Cardiac muscle cell (in vitro differentiated cells and primary cell): ENCODE data around the gene AIG1. TPM values are rescaled to one million over a fixed set of nuclear protein-coding genes. Genes with fewer than 3 reads are reported as not detected.

Source experiments
- DNase-seq, 2 donors: peaks; one replicate each; pipeline versions ENCODE4 v3.0.0 to v3.0.0-alpha.2; 2010 to 2017; ENCODE audit warnings: low read depth in 1 of 2, low spot score in 1 of 2
- H3K27ac ChIP-seq: fragments of 200-600 bp; sonication (generic); 2 replicates; pipeline ENCODE4 v1.5.1; 2016
- H3K27me3 ChIP-seq: fragments of 200-600 bp; sonication (generic); 2 replicates; pipeline ENCODE4 v1.6.0; 2016; ENCODE audit warnings: control low read depth
- H3K36me3 ChIP-seq: fragments of 200-600 bp; sonication (generic); 2 replicates; pipeline ENCODE4 v1.5.1; 2016; ENCODE audit warnings: control low read depth
- H3K4me1 ChIP-seq: fragments of 200-600 bp; sonication (generic); 2 replicates; pipeline ENCODE4 v1.8.1; 2017; ENCODE audit warnings: low read depth, mild to moderate bottlenecking, mixed run types
- H3K4me3 ChIP-seq: fragments of 200-600 bp; sonication (generic); 2 replicates; pipeline ENCODE4 v1.5.1; 2016; ENCODE audit warnings: mild to moderate bottlenecking
- H3K9me3 ChIP-seq: fragments of 200-600 bp; sonication (generic); 2 replicates; pipeline ENCODE4 v1.5.1; 2017; ENCODE audit warnings: low read depth, mild to moderate bottlenecking, control low read depth
- polyA plus RNA-seq: library from polyadenylated mRNA; unstranded; fragments of >200 nt; fragmentation: Nextera tagmentation; extraction: Ambion mirVana; gene quantifications from 2 replicates; pipeline ENCODE4 v1.2.1, GENCODE V29; 2016
- total RNA-seq: library from RNA; depleted of rRNA; stranded (reverse); fragments of >200 nt; gene quantifications from 2 replicates; pipeline ENCODE4 v1.2.3, GENCODE V29; 2016
- TF ChIP-seq, protein P1 (sequence below): IDR thresholded peaks from 2 replicates; pipeline ENCODE4 v1.5.1; 2012; ENCODE audit warnings: low read depth, mild to moderate bottlenecking, low read length

AIG1 gene
- total and polyA plus RNA-seq, 2 experiments from 2014 or later: 35.9 to 55.4 TPM

DNA sequence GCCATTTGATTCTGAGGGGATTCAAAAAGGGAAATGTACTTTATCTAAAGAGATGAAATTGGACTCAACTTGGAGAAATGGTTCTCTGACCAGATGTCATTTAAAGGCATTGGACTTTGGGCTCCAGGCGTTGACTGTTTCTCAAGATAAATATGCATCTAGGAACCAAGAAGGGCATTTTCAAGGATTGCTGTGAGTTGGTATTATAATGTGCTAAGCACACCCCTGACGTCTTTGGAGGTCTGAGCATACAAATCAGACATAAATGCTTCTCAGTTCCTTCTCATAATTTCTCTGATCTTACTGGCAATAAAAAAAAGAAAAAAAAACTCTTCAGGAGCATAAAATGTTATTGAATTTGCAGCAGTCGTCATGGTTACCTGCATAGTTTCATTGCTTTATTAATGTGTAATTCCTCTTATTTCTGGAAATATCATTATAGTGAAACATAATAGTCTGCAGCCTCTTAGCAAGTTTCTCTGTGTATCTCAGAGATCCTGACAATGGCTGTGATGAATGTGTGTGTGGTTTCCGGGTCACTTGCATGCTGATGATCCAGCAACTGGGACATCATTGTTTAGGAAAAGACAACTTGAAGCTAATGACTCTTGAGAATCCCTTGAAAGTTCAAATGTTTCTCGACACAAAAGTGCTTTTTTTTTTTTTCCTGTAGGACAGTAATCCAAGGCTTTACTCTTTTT is 136.0 kb downstream of the AIG1 start:
- peak in 1 of 2 donors; percentile 13 for DNase-seq
- Histone ChIP-seq H3K27ac (no peak overlapping the region), H3K27me3 (no peaks in the 10 kb centered on the region)

DNA sequence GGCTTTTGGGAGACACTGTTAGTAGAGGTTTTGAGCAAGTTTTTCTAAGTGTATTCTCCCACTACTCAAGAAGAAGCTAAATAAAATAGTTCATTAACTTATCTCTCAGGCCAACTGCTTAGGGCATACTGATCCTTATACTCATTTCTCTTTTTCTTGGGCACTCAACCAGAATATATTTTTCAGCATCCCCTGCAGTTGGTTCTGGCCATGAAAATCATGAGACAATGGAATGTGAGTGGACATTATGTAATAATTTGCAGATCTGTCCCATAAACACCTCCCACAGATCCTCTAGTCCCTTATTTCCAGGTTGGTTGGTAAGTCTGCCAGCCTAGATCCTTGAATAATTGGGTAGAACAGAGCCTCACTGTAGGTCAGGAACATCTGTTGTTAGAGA is 136.7 kb downstream of the AIG1 start:
- TF ChIP-seq, protein P1, sequence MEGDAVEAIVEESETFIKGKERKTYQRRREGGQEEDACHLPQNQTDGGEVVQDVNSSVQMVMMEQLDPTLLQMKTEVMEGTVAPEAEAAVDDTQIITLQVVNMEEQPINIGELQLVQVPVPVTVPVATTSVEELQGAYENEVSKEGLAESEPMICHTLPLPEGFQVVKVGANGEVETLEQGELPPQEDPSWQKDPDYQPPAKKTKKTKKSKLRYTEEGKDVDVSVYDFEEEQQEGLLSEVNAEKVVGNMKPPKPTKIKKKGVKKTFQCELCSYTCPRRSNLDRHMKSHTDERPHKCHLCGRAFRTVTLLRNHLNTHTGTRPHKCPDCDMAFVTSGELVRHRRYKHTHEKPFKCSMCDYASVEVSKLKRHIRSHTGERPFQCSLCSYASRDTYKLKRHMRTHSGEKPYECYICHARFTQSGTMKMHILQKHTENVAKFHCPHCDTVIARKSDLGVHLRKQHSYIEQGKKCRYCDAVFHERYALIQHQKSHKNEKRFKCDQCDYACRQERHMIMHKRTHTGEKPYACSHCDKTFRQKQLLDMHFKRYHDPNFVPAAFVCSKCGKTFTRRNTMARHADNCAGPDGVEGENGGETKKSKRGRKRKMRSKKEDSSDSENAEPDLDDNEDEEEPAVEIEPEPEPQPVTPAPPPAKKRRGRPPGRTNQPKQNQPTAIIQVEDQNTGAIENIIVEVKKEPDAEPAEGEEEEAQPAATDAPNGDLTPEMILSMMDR: no peak
- Histone ChIP-seq H3K27ac (no peak overlapping the region), H3K4me3 (no peak overlapping the region)

More for the DNA sequence above, 136.0 kb downstream of the AIG1 start:
- Histone ChIP-seq H3K9me3 (no peaks in the 10 kb centered on the region), H3K36me3 (no peaks in the 10 kb centered on the region), H3K4me3 (no peak overlapping the region), H3K4me1 (peaks cover 3% of the 10 kb centered on the region)
- TF ChIP-seq, protein P1: no peak

DNA sequence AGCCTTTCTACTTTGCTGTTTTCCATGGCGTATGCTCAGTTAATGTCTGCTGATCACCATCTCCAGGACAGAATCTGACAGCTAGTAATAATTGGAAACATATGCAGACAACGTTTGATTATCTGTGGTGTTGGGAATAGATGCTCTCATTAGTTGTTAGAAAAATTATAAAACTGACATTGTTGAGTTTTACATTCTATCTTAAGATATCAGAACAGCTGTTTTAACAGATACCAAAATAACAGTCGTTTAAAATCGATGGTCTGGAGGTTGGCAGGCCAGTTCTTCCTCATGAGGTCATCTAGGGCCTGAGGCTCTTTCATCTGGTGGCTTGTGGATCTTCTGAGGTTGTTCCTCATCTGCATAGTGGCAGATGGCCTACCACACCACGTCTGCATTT is 137.6 kb downstream of the AIG1 start:
- Histone ChIP-seq H3K4me3 (no peak overlapping the region), H3K36me3 (no peaks in the 10 kb centered on the region), H3K9me3 (no peaks in the 10 kb centered on the region), H3K27ac (no peak overlapping the region), H3K27me3 (no peaks in the 10 kb centered on the region), H3K4me1 (peaks cover 3% of the 10 kb centered on the region)
- DNase-seq: no peak
- TF ChIP-seq, protein P1: no peak

More for the DNA sequence above, 136.7 kb downstream of the AIG1 start:
- Histone ChIP-seq H3K27me3 (no peaks in the 10 kb centered on the region), H3K36me3 (no peaks in the 10 kb centered on the region), H3K9me3 (no peaks in the 10 kb centered on the region), H3K4me1 (peaks cover 3% of the 10 kb centered on the region)
- DNase-seq: peak in 1 of 2 donors; percentile 21

DNA sequence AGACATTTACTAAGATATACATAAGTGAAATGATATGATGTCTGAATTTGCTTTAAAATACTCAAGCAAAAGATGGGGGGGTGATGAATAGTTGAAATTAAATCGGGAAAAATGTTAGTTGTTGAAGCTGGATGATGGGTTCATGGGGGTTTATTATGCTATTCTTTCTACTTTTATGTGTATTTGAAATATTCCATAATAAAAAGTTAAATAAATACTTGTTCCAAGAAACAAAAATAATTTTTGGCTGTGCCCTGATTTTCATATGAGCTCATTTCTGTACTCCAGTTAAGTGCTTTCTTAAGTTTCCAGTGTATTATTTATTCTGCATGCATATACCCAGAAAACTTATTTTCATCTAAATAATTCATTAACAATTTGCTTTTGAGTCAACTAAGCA is 138.6 kb downstream of the AIG1 start:
- Histone ChIP-seq H3K27ac (no peak overlapping the region), H3K4me3 (no peak overlapping the region), H3K4me1 (peaks cover 3% of the 10 kb centered on the region), H3K27me3 (no peaks in the 10 kb centered on the region), H3K9me3 (no peaks in the 10 kb centered on the region), H3K36me3 (no peaks in the 10 kb centered on the region)
- TF ChIP-seq, protein P1: no peak
- no peak for DNase-seq

DNA sequence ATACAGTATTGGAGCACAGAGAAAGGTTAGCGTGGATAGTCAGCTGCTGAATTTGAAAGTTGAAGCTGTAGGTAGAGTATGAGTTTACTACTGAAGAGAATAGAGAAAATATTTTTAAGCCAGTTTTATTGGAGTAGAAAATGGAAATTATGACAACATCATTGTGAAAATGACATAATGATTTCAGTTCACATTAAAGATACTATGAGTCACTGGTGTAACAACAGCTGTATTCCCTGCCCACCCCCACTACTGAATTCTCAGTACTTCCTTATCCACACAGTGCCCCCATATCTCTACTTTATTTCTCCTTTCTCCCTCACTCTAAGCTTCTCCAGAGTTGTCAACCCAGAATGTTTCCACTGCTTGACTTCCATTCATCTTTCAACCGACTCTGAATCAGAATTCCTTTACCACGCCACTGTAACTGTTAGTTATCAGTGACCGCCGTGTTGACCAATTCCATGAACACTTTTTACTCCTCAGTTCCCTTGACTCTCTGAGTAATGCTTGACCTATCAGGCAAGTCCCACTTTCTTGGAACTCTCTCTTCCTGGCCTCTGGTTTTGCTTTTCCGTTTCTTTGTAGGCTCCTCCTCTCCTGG is 139.6 kb downstream of the AIG1 start:
- Histone ChIP-seq H3K4me3 (no peak overlapping the region), H3K36me3 (no peaks in the 10 kb centered on the region), H3K27ac (no peak overlapping the region), H3K27me3 (no peaks in the 10 kb centered on the region), H3K9me3 (no peaks in the 10 kb centered on the region), H3K4me1 (peaks cover 3% of the 10 kb centered on the region)
- peak in 1 of 2 donors; percentile 80 for DNase-seq
- TF ChIP-seq, protein P1: no peak
